MM.1S (cell line): ENCODE data around the gene KLHDC10.

Experiments
- DNase-seq: peaks from one replicate; pipeline ENCODE4 v3.0.0-alpha.2; 2015
- H2AFZ ChIP-seq: fragments of 300-600 bp; sonication (generic); 2 replicates; pipeline ENCODE4 v1.6.0; 2016; ENCODE audit warnings: antibody characterized with exemption, low read length
- H3F3A ChIP-seq: fragments of 300-600 bp; sonication (generic); 2 replicates; pipeline ENCODE4 v1.6.1; 2016; ENCODE audit warnings: mild to moderate bottlenecking, antibody characterized with exemption, low read length, moderate library complexity, mixed read lengths; ENCODE audit not compliant: insufficient read depth
- H3K27ac ChIP-seq: fragments of 300-600 bp; sonication (generic); 2 replicates; pipeline ENCODE4 v1.5.1; 2016; ENCODE audit warnings: mild to moderate bottlenecking, low read length
- H3K27me3 ChIP-seq: fragments of 300-600 bp; sonication (generic); replicated peaks from 2 replicates; pipeline ENCODE4 v1.6.0; 2016; ENCODE audit warnings: low read length; ENCODE audit not compliant: insufficient read depth
- H3K36me3 ChIP-seq: fragments of 300-600 bp; sonication (generic); replicated peaks from 2 replicates; pipeline ENCODE4 v1.6.1; 2016; ENCODE audit warnings: mild to moderate bottlenecking, low read length, mixed read lengths; ENCODE audit not compliant: insufficient read depth
- H3K4me1 ChIP-seq: fragments of 300-600 bp; sonication (generic); 2 replicates; pipeline ENCODE4 v1.6.1; 2016; ENCODE audit warnings: low read length, mixed read lengths
- H3K4me2 ChIP-seq: fragments of 300-600 bp; sonication (generic); 2 replicates; pipeline ENCODE4 v1.6.0; 2016; ENCODE audit warnings: low read depth, low read length
- H3K4me3 ChIP-seq: fragments of 300-600 bp; sonication (generic); 2 replicates; pipeline ENCODE4 v1.5.1; 2016; ENCODE audit warnings: low read length, mixed read lengths
- H3K79me2 ChIP-seq: fragments of 300-600 bp; sonication (generic); 2 replicates; pipeline ENCODE4 v1.6.1; 2016; ENCODE audit warnings: mixed run types, low read length, mixed read lengths
- H3K9ac ChIP-seq: fragments of 300-600 bp; sonication (generic); 2 replicates; pipeline ENCODE4 v1.6.1; 2016; ENCODE audit warnings: low read length, mixed read lengths
- H3K9me2 ChIP-seq: fragments of 300-600 bp; sonication (generic); replicated peaks from 2 replicates; pipeline ENCODE4 v1.6.1; 2016; ENCODE audit warnings: mild to moderate bottlenecking, low read length, mixed read lengths; ENCODE audit not compliant: insufficient read depth
- H3K9me3 ChIP-seq: fragments of 300-600 bp; sonication (generic); replicated peaks from 2 replicates; pipeline ENCODE4 v1.6.1; 2016; ENCODE audit warnings: mild to moderate bottlenecking, low read length, mixed read lengths; ENCODE audit not compliant: insufficient read depth
- H4K20me1 ChIP-seq: fragments of 300-600 bp; sonication (generic); 2 replicates; pipeline ENCODE4 v1.6.1; 2016; ENCODE audit warnings: mild to moderate bottlenecking, low read length, moderate library complexity, mixed read lengths; ENCODE audit not compliant: insufficient read depth
- CTCF ChIP-seq: fragments of 300-600 bp; sonication (generic); IDR thresholded peaks from 2 replicates; pipeline ENCODE4 v1.5.1; 2016; ENCODE audit warnings: antibody characterized with exemption, low read length, mixed read lengths
- EZH2 ChIP-seq: fragments of 300-600 bp; sonication (generic); optimal IDR thresholded peaks from 2 replicates; pipeline ENCODE3; 2017; ENCODE audit warnings: low read depth, mild to moderate bottlenecking, antibody characterized with exemption, low read length, mixed read lengths
- EZH2phosphoT487 ChIP-seq: fragments of 300-600 bp; sonication (generic); IDR thresholded peaks from 2 replicates; pipeline ENCODE4 v1.6.1; 2018; ENCODE audit warnings: antibody characterized with exemption, low read length

The KLHDC10 gene

GRCh38 chr7:130127404-130127803 is 57.1 kb downstream of the KLHDC10 start:
- Histone ChIP-seq H3K4me1 (no peaks in the 10 kb centered on the region), H3K4me3 (no peak overlapping the region), H3K9me2 (no peaks in the 10 kb centered on the region), H3K27me3 (no peaks in the 10 kb centered on the region), H3K9me3 (no peaks in the 10 kb centered on the region), H2AFZ (no peak overlapping the region), H3K9ac (no peak overlapping the region), H3K27ac (no peak overlapping the region), H4K20me1 (no peaks in the 10 kb centered on the region), H3K36me3 (no peaks in the 10 kb centered on the region; the same call in 1 of the 2 replicates), H3K4me2 (no peak overlapping the region), H3F3A (no peaks in the 10 kb centered on the region), H3K79me2 (no peaks in the 10 kb centered on the region)
- DNase-seq, result no peak
- no peak for TF ChIP-seq CTCF
- TF ChIP-seq EZH2, result no peak
- no peak for TF ChIP-seq EZH2phosphoT487

DNA sequence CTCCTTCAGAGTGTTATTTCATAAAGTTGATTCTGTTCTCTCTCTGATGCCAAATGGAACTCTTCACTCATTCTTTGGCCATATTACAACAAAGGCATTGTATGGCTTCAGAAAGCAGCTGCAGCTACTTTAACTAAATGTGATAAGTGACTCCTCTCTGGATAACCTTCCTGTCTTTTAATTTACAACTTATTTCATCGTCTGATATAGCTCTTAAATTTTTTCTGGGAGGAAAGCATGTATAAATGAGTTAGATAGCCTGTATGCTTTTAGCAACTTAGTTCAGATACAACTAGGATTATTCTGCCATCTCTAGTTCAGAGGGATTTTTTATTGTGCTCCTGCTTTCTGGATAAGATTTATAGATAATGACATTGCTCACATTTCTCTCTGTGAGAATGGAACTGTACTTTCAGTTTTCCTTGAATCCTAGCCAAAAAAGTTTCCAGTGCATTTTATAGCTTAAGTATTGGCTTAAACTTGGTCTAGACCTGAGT is 57.5 kb downstream of the KLHDC10 start:
- no peak for DNase-seq
- Histone ChIP-seq H3K9me2 (no peaks in the 10 kb centered on the region), H3K9me3 (no peaks in the 10 kb centered on the region), H3K4me2 (no peak overlapping the region), H3K4me3 (no peak overlapping the region), H2AFZ (no peak overlapping the region), H3K27ac (no peak overlapping the region), H3K79me2 (no peaks in the 10 kb centered on the region), H3K36me3 (no peaks in the 10 kb centered on the region; the same call in 1 of the 2 replicates), H3K9ac (no peak overlapping the region), H4K20me1 (no peaks in the 10 kb centered on the region), H3K4me1 (no peaks in the 10 kb centered on the region), H3K27me3 (no peaks in the 10 kb centered on the region), H3F3A (no peaks in the 10 kb centered on the region)
- TF ChIP-seq EZH2phosphoT487 (no peak), CTCF (no peak), EZH2 (no peak)

DNA sequence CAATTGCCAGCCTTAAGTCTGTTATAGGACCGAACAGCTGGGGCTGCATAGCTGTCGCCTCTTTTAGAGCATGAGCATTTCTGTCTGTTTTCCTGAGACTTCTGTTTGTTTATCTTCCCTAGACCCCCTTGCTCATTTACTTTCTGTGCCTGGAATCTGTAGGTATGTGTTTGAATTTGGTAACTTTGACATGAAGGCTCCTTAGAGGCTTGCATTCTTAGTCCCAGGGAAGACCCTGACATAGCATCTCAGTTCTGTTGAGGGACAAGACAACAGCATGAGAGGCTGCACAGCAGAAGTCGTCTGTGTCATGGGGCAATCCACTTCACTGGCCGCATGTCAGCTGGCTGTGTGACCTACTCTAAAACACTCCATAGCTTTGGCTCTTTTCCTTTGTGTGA is 58.7 kb downstream of the KLHDC10 start:
- no peak overlapping the region for H3K4me3 ChIP-seq
- no peak for DNase-seq
- H3K79me2 ChIP-seq, result no peaks in the 10 kb centered on the region
- no peaks in the 10 kb centered on the region for H4K20me1 ChIP-seq
- no peak overlapping the region for H3K4me2 ChIP-seq
- no peaks in the 10 kb centered on the region; the same call in 1 of the 2 replicates for H3K36me3 ChIP-seq
- TF ChIP-seq EZH2 (no peak), CTCF (no peak), EZH2phosphoT487 (no peak)
- H3K9me3 ChIP-seq, result no peaks in the 10 kb centered on the region
- H2AFZ ChIP-seq, result no peak overlapping the region
- H3K4me1 ChIP-seq, result no peaks in the 10 kb centered on the region
- H3K27me3 ChIP-seq, result no peaks in the 10 kb centered on the region
- H3K27ac ChIP-seq, result no peak overlapping the region
- H3K9me2 ChIP-seq, result no peaks in the 10 kb centered on the region
- no peak overlapping the region for H3K9ac ChIP-seq
- no peaks in the 10 kb centered on the region for H3F3A ChIP-seq
